HG03280 (cell line): ENCODE data around the gene RPRD2.

Source experiments
- ATAC-seq: cut with Tn5 transposase; IDR thresholded peaks from one replicate; pipeline ENCODE4 v1.9.1; 2021; ENCODE audit warnings: mild to moderate bottlenecking, moderate library complexity; ENCODE audit not compliant: unreplicated experiment

The RPRD2 gene

DNA sequence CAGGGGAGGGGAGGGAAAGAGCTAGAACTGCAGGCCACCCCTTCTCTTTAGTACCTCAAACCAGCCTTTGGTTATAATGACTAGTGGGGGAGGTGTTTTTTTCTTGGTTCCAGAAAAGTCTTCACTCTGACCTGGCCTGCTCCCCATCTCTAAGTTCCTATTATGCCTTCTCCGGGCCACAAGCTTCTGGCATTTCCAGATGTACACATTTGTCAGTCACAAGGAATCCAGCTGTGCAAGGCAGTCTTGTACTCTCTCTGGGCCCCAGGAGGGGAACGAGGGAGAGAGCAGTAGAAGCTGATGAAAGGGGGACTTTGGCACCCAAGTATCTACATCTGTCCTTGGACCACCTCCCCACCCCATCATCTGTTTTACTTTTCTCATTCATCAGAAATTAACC lies 148.9 kb downstream of the RPRD2 start:
- ATAC-seq: no peak

DNA sequence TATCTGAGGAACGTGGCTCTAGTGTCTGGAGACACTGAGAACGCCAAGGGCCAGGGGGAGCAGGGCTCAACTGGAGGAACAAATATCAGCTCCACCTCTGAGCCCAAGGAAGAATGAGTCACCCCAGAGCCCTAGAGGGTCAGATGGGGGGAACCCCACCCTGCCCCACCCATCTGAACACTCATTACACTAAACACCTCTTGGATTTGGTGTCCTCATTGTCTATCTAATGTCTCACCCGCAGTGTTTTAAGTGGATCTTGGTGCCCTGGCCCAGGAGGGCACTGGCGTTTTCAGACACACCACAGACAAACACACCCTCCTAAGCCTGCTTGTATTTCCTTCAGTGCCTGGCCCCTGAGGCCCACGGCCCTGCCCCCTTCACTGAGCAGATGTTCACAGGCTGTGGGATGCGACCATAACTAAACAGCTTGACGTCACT lies 149.4 kb downstream of the RPRD2 start:
- ATAC-seq: no peak

DNA sequence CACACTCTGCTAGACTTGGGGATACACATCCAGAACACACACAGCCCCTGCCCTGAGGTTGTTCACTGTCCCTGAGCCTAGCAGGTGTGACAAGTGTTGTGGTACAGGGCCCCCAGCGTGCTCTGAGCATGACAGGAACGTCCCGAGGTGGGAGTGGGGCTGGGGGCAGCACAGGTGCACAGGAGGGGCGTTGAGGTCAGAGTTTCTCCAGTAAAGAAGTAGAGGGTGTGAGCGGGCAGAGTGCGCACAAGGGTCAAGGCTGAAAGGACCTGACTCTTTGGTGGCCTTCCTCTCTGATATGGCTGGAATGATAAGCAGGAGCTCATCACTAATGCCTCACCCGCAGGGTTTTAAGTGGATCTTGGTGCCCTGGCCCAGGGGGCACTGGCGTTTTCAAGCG lies 150.3 kb downstream of the RPRD2 start:
- ATAC-seq: no peak

DNA sequence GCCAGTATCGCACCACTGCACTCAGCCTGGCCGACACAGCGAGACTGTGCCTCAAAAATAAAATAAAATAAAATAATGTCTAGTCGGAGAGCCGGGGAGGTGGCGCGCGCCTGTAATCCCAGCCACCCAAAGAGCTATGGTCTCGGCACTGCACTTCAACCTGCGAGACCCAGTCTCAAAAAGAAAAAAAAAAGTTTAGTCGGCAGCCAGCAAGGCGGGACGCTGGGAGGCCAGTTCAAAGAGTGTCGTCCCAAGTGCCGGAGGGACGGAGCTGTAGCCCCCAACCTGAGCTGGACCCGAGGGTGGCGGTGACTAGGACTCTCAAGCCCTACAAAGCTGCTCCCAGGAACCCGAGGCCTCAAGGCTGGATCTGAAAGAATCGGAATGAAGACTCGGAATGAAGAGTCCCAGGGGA lies 151.0 kb downstream of the RPRD2 start:
- ATAC-seq: no peak

DNA sequence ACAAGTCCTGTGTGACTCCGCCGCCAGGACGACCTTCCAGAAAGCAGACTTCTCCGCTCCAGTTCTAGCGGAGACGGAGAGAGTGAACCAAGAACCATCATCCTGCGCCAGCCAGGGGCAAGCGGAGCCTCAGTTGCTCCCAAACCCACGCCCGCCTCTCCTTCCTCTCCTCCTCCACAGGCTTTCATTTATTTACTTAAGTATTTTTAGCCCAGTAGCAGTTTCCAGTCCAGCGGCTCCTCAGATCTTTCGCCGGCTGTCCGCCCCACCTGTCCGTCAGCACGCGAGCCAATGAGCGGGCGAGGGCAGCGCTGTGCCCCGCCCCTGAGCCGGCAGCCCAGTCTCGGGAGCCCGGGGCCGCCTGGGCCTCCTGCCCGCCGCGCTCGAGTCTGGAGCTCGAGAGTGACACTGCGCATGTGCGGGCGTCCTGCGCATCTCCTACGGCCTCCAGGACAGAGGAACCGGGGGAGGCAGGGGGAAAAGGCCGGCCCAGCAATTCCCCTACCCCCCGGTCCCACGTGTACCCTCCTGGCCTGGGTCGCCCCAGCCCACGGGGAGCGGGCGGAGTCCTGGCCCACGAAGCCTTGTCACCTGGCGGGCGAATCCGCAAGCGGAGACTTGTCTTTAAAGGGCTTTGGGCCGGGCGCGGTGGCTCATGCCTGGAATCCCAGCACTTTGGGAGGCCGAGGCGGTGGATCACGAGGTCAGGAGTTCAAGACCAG lies 151.5 kb downstream of the RPRD2 start, which contains the start of gene FALEC:
FALEC (plus strand) TSS at position 425 of the 722 bp plus-strand sequence.
- peak; percentile 97 for ATAC-seq

DNA sequence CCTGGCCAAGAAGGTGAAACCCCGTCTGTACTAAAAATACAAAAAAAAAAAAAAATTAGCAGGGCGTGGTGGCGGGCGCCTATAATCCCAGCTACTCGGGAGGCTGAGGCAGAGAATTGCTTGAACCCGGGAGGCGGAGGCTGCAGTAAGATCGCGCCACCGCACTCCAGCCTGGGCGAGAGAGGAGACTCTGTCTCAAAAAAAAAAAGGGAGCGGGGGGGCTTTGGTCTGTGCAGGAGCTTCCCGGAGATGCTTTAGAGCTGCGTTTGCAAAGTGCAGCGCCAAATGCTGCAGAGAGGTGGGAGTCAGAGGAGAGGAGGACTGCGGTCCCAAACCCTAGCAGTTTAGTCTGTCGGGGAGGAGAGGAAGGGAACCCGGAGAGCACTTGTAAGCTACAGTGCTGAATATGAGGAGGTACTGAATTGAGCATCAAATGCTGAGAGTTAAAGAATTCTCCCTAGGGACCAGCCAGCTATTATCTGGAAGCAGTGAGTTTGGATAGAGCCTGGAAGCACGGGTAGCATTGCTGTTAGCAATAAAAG lies 152.2 kb downstream of the RPRD2 start:
- ATAC-seq: no peak

DNA sequence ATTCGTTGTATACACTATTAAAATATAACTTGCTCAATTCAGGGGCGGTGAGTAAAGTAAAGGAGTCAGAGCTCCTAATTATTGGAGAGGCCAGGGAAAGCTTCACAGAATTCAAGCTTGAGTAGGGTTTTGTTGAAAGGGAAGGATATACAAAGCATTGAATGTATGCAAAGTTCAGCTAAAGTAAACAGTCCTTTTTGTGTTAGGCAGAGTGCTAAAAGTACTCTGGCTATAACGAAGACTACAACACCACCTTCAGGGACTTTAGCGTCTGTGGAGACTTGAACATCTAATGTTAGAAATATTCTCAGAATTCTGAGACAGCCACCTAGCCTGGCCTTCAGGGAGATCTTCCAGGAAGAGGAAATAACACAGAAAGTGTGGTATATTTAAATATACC lies 152.7 kb downstream of the RPRD2 start:
- ATAC-seq: no peak

DNA sequence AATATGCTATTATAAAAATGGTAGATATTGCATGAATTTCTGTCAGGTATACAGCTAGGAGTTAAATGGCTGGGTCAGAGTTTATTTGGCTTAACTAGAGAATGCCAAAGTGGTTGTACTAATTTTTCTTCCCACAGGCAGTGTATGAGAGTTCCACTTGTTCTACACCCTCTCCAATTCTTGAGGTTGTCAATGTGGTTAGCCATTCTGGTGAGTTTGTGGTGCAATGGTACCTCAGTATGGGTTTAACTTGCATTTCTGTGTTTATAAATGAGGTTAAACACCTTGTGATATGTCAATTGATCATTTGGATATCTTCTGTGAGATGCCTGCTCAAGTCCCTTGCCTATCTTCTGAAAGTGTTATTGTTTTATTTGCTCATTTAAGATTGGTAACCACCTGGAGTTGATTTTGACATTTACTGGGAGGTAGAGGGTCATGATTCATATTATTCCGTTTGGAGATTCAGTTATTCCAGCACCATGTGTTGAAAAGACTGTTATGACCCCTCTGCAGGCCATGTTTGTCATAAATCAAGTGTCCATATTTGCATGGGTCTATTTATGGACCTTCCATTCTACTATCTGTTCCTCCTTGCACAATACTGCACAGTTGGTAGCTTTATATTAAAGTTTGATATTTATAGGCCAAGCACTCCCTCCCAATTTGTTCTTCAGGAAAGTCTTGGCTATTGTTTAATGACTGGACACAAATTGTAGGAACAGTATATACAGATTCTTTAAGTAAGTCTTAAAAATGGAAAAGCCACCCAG lies 157.4 kb downstream of the RPRD2 start:
- no peak for ATAC-seq

DNA sequence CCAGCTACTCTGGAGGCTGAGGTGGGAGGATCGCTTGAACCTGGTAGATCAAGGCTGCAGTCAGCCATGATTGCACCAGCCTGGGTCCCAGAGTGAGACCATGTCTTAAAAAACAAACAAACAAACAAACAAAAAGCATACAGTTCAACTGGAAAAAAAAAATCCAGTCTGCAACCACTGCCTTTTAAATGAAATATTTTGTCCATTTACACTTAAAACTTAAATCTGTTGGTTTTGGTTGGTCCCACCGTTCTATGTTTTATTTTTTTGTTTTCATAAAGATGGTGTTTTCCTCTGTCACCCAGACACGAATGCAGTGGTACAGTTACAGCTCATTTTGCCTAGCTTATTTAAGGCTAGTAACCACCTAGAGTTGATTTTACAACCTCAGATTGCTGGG lies 161.4 kb downstream of the RPRD2 start:
- no peak for ATAC-seq
